ENCODE data around the gene MEG3.
"Not testable (repeated sequence)": the region's sequence is repeated elsewhere in the genome, so short reads cannot be mapped to it uniquely, and the experiment has no call there.

Gene MEG3

DNA sequence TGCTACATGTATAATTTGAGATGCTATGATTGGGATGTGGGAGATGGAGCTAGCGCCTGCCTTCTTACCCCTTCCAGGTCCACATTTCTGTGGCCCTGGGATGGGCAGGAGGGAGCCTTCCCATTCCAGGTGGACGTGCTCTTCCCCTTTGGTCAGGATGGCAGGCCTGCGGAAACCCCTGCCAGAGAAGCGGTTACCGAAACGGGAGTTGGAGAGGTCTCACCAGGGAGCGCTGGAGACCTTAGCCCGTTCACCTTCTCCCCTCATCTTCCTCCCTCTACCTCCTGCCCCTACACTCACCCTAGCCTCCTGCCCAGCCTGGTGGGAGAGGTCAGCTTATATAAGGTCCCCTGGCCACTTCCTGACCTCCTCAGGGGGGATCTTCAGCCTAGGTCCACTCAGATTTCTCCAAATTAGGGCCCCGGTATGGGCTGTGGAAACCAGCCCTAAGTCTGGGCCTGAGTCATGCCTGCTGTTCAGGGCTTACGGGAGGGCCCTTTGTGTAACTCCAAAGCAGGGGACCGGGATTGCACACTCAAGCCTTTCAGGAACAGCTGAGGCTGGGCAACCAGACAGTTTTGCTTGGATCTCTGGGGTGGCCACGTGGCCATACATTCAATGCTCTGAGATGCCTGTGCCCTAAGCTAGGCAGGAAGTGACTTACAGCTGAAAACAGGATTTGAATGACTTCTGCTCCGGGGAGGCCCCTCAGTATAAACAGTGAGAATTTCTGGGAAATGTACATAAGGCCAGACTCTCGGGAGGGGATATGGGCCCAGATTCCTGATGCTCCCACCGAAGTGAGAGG, 10.2 kb upstream of the MEG3 start:
- no peak for TF ChIP-seq GATA1 (IDR thresholded peaks at IDR 0.05; ENCODE audit: low read depth, low read length)
- TF ChIP-seq POLR2A (IDR thresholded peaks at IDR 0.05; ENCODE audit: low read length) = no peak
- no peak for DNase-seq

DNA sequence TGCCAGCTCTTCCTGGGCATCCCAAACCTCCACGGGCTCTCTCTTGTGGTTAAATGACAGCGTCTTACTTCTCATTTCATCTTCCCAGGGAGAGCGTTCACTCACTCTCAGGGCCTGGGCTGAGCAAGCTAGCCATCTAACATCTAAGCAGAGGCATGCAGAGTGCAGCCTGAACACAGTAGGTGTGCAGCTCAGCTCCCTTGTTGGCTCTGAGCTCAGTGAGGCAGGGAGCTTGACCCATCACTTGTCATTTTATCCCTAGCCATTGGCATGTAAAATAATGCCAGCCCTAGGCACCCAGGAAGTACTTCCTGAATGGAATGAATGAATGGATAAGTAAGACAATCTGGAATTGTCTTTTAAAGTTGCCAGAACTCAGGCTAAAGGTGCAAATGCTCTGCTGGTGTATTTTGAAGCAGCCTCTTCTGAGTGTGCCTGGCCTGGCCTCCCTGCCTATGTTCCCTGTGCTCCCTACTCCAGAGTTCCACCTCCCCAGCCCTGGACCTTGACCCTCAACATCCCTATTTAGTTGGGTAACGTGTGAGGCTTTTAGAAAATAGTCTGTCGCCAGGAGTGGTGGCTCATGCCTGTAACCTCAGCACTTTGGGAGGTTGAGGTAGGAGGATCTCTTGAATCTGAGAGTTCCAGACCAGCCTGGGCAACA, 9.5 kb upstream of the MEG3 start:
- TF ChIP-seq GATA1 (IDR thresholded peaks at IDR 0.05; ENCODE audit: low read depth, low read length) = no peak
- no peak for TF ChIP-seq POLR2A (IDR thresholded peaks at IDR 0.05; ENCODE audit: low read length)
- DNase-seq = no peak

DNA sequence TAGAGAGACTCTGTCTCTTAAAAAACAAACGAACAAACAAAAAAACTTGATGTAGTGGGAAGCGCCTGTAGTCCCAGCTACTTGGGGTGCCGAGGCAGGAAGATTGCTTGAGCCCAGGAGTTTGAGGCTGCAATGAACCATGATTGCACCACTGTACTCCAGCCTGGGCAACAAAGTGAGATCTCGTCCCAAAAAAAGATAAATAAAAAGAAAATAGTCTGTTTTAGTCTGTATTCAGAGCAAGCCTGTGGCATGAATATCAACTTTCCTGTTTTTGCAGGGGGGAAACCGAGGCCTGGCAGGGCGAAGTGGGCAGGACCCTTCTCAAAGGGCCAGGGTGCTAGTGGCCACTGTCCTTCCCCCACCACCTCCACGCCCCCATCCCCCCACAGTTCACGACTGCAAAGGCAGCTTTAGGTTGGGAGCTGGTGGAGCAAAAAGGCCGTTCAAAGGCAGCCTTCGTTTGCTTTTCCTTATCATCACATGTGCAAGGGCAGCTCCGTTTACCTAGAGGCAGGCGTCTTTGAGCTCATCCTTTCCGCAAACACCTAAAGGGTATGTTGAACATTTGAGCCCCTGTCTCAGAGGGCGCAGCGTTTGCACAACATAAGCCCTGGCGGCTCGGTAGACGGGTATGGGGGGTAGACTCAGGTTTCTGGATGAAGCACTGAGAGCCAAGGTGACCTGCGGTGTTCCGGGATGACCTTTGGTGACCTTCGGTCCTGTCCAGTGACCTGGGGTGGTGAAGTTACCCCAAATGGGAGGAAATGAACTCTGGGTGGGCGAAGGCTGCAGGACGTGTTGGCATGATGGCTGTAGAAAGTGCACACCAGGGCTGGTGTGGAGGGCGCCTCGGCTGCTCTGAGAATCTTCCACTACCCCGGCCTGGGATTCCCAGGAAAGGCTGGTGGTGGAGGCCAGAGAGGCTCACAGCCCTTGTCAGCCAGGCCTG, 8.7 kb upstream of the MEG3 start:
- DNase-seq = no peak
- TF ChIP-seq POLR2A (IDR thresholded peaks at IDR 0.05; ENCODE audit: low read length) = no peak
- no peak for TF ChIP-seq GATA1 (IDR thresholded peaks at IDR 0.05; ENCODE audit: low read depth, low read length)

DNA sequence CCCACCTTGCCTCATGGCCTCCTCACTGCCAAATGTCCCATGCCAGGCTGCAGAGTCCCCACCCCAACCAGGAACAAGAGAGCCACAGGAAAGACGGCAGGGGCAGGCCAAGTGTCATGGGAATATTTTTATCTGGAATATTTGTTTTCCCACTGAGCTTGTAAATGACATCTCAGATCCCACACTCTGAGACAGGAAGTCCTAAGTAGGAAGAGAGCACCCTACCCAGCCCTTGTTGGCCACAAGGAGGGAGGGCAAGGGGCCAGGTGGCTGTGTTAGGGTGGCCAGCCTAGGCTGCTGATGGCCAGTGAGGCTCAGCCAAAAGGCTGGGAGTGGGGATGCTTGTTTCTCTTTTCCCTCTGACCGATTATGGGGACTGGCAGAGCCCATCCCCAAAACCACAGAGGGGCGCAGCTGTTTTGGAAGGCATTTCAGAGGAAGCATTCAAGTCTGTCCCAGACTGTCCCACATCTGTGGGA, 7.7 kb upstream of the MEG3 start:
- no peak for DNase-seq
- TF ChIP-seq GATA1 (IDR thresholded peaks at IDR 0.05; ENCODE audit: low read depth, low read length) (no peak), POLR2A (IDR thresholded peaks at IDR 0.05; ENCODE audit: low read length) (no peak)

DNA sequence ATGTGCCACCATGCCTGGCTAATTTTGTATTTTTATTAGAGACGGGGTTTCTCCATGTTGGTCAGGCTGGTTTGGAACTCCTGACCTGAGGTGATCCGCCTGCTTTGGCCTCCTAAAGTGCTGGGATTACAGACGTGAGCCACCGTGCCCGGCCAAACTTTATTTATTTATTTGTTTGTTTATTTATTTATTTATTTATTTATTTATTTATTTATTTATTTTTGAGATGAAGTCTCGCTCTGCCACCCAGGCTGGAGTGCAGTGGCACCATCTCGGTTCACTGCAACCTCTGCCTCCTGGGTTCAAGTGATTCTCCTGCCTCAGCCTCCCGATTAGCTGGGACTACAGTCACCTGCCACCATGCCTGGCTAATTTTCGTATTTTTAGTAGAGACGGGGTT, 7.0 kb upstream of the MEG3 start:
- not testable (repeated sequence) for DNase-seq

DNA sequence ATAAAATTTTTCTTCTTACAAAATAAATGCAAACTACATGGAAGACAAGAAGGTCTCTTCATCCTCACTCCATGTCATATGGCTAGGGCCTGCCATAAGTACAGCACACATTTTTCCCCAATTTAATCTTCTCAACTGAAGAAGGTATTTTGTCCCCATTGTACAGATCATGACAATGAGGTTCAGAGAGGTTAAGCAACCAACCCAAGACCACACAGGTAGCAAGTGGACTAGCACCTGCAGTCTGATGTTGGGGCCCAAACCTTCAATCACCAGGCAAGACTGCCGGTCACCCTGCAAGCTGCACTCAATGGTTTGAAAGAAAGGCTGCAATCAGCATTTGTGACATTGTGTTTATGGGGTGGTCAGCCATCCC, 6.5 kb upstream of the MEG3 start:
- TF ChIP-seq GATA1 (IDR thresholded peaks at IDR 0.05; ENCODE audit: low read depth, low read length) (no peak), POLR2A (IDR thresholded peaks at IDR 0.05; ENCODE audit: low read length) (no peak)
- no peak for DNase-seq

DNA sequence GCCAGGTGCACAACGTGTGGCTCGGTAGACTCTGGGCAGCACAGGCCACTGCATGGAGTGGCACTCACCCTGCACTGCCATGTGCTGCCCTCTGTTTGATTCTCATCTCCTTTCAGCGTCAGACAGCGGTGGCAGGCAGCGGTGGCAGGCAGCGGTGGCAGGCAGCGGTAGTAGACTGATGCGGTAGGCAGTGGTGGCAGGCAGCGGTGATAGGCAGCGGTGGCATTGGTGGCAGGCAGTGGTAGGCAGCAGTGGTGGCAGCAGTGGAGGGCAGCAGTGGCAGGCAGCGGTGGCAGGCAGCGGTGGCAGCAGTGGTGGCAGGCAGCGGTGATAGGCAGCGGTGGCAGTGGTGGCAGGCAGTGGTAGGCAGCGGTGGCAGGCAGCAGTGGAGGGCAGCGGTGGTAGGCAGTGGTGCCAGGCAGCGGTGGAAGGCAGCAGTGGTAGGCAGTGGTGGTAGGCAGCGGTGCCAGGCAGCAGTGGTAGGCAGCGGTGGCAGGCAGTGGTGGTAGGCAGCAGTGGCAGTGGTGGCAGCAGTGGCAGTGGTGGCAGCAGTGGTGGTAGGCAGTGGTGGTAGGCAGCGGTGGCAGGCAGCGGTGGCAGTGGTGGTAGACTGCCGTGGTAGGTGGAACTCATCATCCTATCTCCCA, 6.0 kb upstream of the MEG3 start:
- TF ChIP-seq GATA1 (IDR thresholded peaks at IDR 0.05; ENCODE audit: low read depth, low read length) (no peak), POLR2A (IDR thresholded peaks at IDR 0.05; ENCODE audit: low read length) (no peak)

DNA sequence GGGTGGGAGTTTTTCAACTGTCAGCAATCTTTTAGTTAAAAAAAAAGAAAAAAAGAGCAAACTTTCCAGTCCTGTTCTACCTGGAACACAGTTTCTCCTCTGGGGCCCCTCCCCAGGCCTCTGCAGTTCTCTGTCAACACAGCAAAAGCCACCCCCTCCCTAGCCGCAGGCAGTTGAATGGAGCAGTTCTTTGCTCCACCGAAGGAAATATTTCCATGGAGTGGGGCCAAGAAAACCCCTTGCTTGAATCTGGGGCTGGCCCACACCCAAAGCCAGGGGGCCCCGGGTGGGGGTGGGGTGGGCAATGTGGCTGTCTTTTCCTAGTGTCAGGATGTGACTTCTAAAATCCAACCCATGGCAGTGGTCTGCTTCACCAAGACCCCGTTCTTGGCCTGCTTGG, 5.0 kb upstream of the MEG3 start:
- TF ChIP-seq POLR2A (IDR thresholded peaks at IDR 0.05; ENCODE audit: low read length) = no peak
- no peak for TF ChIP-seq GATA1 (IDR thresholded peaks at IDR 0.05; ENCODE audit: low read depth, low read length)
- no peak for DNase-seq

More for the DNA sequence above, 6.0 kb upstream of the MEG3 start:
- DNase-seq = no peak

DNA sequence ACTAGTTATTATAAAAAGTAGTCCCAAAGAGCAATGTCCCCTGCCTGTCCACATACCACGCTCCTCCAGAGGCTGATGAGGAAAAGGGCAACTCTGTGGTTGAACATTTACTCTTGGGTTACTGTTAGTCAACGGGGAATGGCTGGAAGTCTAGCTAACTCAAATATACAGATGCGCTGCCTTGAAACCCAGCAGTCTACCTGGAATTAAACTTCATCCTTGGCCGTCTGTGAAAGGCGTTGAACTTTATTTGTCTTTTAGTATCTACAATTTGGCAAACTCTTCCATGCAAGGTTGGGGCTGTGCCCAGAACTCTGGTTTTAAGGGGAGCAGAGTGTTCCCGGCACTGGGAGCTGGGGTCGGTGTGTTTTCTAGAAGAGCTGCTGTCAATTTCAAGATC, 3.9 kb upstream of the MEG3 start:
- no peak for DNase-seq
- TF ChIP-seq GATA1 (IDR thresholded peaks at IDR 0.05; ENCODE audit: low read depth, low read length) (no peak), POLR2A (IDR thresholded peaks at IDR 0.05; ENCODE audit: low read length) (no peak)

DNA sequence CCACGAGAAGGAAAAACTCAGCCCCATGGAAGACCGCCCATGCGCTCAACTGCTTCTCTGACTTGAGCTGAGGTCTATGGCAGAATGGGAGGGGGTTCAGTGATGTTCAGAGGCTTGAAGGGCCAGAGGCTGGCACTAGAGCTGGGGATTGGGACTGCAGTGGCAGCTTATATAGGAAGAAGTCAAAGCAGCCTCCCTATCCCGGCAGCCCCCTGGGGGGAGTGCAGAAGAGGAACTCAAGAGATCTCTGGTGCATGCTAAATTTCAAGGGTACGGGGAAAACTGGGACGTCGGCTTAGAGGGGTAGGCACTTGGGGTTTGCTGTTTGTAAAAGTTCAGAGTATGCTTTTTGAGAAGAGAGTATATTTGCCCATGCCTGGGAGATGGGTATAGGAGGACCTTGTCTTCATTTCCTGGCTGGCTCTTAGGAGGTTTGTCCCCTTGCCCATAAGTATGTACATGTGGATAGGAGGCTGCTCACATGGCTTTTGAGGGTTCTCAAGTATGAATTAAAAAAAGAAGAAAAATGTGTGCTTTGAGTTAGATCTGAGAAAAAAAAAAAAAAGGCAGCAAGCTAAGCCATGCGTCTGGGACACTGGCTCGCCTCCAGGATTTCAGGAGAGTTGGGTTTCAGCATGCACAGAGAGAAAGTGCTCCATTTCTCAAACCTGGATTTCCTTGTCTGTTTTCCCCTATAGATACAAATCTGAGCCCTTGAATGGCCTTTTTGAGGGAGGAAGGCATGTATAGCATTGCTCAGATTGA, 3.2 kb upstream of the MEG3 start:
- no peak for DNase-seq
- TF ChIP-seq POLR2A (IDR thresholded peaks at IDR 0.05; ENCODE audit: low read length) = no peak
- no peak for TF ChIP-seq GATA1 (IDR thresholded peaks at IDR 0.05; ENCODE audit: low read depth, low read length)

DNA sequence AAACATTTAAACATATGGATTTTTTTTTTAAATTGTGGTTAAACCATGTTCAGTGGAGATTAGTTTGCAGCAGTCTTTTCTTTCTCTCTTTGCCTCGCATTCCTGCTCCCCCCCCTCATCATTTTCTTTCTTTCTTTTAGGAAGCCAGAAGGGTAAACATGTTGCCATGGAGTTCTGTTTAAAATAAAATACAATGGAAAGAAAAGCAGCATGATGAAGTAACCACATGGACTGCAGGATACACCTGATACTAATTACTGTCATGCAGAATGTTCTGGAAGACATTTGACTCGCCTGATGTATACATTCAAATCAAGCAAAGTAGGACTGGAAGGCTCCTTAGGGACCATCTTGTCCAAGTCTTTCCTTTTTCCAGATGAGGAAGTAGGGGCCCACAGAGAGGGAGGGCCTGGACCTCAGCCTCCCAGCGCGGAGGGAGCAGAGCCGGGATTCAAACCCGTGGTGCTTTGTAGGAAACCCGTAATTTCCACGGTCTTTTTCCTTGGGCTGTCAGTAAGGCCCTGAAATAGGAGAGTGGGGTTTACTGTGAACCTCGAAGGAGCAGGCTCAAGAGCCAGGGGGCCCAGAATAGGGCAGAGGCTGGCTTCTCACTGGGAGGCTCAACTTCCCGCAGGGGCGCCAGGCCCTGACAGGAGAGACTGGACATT, 2.4 kb upstream of the MEG3 start:
- TF ChIP-seq POLR2A (IDR thresholded peaks at IDR 0.05; ENCODE audit: low read length) (no peak), GATA1 (IDR thresholded peaks at IDR 0.05; ENCODE audit: low read depth, low read length) (no peak)
- no peak for DNase-seq

DNA sequence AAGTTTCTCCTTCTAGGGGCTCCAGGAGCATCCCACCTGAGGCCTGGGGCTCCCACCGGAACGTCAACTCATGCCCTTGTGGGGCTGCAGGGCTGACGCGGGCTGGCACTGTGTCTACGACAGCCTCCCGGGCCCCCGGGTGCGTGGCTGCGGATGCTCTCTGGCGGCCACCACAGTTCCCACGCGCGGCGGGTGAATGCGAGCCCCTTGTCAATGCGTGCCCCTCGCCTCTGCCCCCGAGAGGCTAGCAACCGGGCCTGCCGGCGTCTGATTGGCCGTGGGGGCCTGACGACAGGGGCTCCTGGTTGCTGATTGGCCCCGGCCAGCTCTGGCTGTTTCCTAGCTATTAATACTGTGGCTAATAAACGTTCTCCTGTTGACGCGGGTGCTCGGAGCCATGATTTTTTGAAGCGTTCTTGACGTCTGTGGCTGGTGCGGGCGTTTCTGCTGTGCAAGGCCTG, 1.8 kb upstream of the MEG3 start:
- DNase-seq = peak in 1 of 2 experiments; percentile 5
- TF ChIP-seq GATA1 (IDR thresholded peaks at IDR 0.05; ENCODE audit: low read depth, low read length) (no peak), POLR2A (IDR thresholded peaks at IDR 0.05; ENCODE audit: low read length) (no peak)
